Measurements from ENCODE around the gene LCOR.

- TF ChIP-seq ARNTL (CRISPR knock-in tag; IDR thresholded peaks at IDR 0.05; ENCODE audit: borderline replicate concordance, low read depth) (no peak), ZNF70 (CRISPR knock-in tag; IDR thresholded peaks at IDR 0.05) (no peak), TCF4 (CRISPR knock-in tag; IDR thresholded peaks at IDR 0.05; ENCODE audit: borderline replicate concordance) (no peak)
Measured at GRCh38 chr10:96856317-96856716, 24.2 kb downstream of the LCOR start.

Data from SK-N-SH treated with all-trans-retinoic acid at 6 μM for 48 hours (cell line).